AG04450 (cell line): ENCODE data around the gene KRTAP10-6. TPM values are rescaled to one million over a fixed set of nuclear protein-coding genes. Genes with fewer than 3 reads are reported as not detected.
"Not testable (repeated sequence)": the region's sequence is repeated elsewhere in the genome, so short reads cannot be mapped to it uniquely, and the experiment has no call there.

Experiments used
- CTCF ChIA-PET: fragments of 300-600, 350-600 bp; formaldehyde crosslinking; extraction: SDS; loops from one replicate; lab custom pipeline; 2022; ENCODE audit warnings: antibody characterized with exemption, inconsistent platforms; lab: Charles Lee
- POLR2A ChIA-PET: fragments of 350-600 bp; formaldehyde crosslinking; extraction: SDS; loops from one replicate; lab custom pipeline; 2021; ENCODE audit warnings: antibody characterized with exemption, inconsistent platforms; lab: Yijun Ruan, JAX
- DNase-seq: peaks from one replicate; pipeline ENCODE4 v3.0.0-alpha.2; 2011; ENCODE audit warnings: low read depth, low spot score
- H3K27ac ChIP-seq: one replicate; pipeline ENCODE4 v1.5.1; 2012; ENCODE audit warnings: low read depth, low read length, control low read depth
- H3K27me3 ChIP-seq: one replicate; pipeline ENCODE4 v1.6.0; 2012; ENCODE audit warnings: low read length; ENCODE audit not compliant: control insufficient read depth, insufficient read depth
- H3K4me3 ChIP-seq: 2 replicates; pipeline ENCODE4 v1.5.1; 2011; ENCODE audit warnings: mild to moderate bottlenecking, low read depth, low read length, control low read depth
- H3K9me3 ChIP-seq: 2 replicates; pipeline ENCODE4 v1.5.1; 2012; ENCODE audit warnings: low read length; ENCODE audit not compliant: control insufficient read depth, insufficient read depth
- polyA plus RNA-seq: library from polyadenylated mRNA; depleted of rRNA; stranded (reverse); fragments of >200 nt; gene quantifications from 2 replicates; pipeline ENCODE4 v1.2.3, GENCODE V29; 2011
- TF ChIP-seq, protein P1 (sequence below): IDR thresholded peaks from 2 replicates; pipeline ENCODE4 v1.5.1; 2011; ENCODE audit warnings: low read depth, low read length, control low read depth, inconsistent platforms

Gene KRTAP10-6
- polyA plus RNA-seq, 1 experiment, result not detected

- POLR2A ChIA-PET, result no interaction called here
- DNase-seq, result no peak
- no peak overlapping the region for H3K27ac ChIP-seq
- no peak overlapping the region for H3K4me3 ChIP-seq
- peaks cover 18% of the 10 kb centered on the region for H3K9me3 ChIP-seq
- CTCF ChIA-PET, result no interaction called here
- TF ChIP-seq, protein P1, sequence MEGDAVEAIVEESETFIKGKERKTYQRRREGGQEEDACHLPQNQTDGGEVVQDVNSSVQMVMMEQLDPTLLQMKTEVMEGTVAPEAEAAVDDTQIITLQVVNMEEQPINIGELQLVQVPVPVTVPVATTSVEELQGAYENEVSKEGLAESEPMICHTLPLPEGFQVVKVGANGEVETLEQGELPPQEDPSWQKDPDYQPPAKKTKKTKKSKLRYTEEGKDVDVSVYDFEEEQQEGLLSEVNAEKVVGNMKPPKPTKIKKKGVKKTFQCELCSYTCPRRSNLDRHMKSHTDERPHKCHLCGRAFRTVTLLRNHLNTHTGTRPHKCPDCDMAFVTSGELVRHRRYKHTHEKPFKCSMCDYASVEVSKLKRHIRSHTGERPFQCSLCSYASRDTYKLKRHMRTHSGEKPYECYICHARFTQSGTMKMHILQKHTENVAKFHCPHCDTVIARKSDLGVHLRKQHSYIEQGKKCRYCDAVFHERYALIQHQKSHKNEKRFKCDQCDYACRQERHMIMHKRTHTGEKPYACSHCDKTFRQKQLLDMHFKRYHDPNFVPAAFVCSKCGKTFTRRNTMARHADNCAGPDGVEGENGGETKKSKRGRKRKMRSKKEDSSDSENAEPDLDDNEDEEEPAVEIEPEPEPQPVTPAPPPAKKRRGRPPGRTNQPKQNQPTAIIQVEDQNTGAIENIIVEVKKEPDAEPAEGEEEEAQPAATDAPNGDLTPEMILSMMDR, result no peak
- no peaks in the 10 kb centered on the region for H3K27me3 ChIP-seq
These were observed 24.7 kb downstream of the KRTAP10-6 start for GRCh38 chr21:44567481-44568171.

DNA sequence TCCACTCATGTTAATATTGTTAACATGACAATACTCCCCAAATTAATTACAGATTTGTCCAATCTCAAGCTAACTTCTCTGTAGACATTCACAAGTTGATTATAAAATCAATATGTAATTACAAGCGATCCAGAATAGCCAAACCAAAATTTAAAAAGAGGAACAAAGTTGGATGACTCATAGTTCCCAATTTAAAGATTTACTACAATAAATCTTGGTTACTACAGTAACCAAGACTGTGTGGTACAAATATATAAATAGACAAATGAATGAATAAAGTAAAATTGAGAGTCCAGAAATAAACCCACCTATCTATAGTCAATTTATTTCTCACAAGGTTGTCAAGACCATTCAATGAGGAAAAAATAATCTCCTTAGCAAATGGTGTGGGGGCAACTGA is 25.9 kb downstream of the KRTAP10-6 start:
- no peaks in the 10 kb centered on the region for H3K27me3 ChIP-seq
- H3K27ac ChIP-seq, result no peak overlapping the region
- TF ChIP-seq, protein P1, result no peak
- no peak overlapping the region for H3K4me3 ChIP-seq
- ChIA-PET POLR2A (no interaction called here), CTCF (no interaction called here)
- DNase-seq, result no peak
- peaks cover 12% of the 10 kb centered on the region for H3K9me3 ChIP-seq

- H3K4me3 ChIP-seq, result no peak overlapping the region
- ChIA-PET POLR2A (no interaction called here), CTCF (no interaction called here)
- no peaks in the 10 kb centered on the region for H3K27me3 ChIP-seq
- TF ChIP-seq, protein P1, result no peak
- H3K27ac ChIP-seq, result no peak overlapping the region
- H3K9me3 ChIP-seq, result peaks cover 12% of the 10 kb centered on the region; the same call in 1 of the 2 replicates
- no peak for DNase-seq
These were observed 27.3 kb downstream of the KRTAP10-6 start for GRCh38 chr21:44564886-44565598.

GRCh38 chr21:44564099-44564498 is 28.2 kb downstream of the KRTAP10-6 start:
- CTCF ChIA-PET, result no interaction called here
- TF ChIP-seq, protein P1, result no peak
- Histone ChIP-seq H3K4me3 (no peak overlapping the region), H3K27ac (no peak overlapping the region), H3K9me3 (peaks cover 9% of the 10 kb centered on the region; the same call in 1 of the 2 replicates), H3K27me3 (no peaks in the 10 kb centered on the region)
- POLR2A ChIA-PET, result no interaction called here
- no peak for DNase-seq

DNA sequence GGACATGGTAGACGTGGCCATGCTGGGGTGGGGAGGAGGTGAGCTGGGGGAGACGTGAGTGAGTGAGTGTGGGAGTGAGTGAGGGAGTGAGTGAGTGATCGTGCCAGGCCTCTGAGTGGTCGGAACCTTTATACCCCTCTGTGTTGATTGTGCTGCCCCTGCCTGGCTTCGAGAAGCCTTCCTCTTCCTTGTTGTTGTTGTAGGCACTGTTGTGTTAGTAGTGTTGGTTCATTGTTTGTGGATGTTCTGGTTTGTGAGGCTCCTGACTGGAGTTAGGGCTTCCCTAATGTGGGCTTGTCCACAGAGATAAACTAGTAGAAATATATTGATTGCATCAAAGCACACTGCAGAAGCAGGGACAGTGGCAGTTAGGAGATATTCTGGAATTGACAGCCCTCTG is 33.6 kb downstream of the KRTAP10-6 start, which contains the start of gene KRTAP10-3:
Gene KRTAP10-3, minus strand, starts transcription at position 101 of the 400 bp plus-strand sequence. Its CDS starts 80 bp downstream, at position 21.
- no peak for DNase-seq
- H3K27ac ChIP-seq, result no peak within 1 kb of the TSS
- H3K27me3 ChIP-seq, result peaks cover 5% of the 10 kb centered on the region
- TF ChIP-seq, protein P1, result no peak
- H3K4me3 ChIP-seq, result no peak within 1 kb of the TSS
- POLR2A ChIA-PET, result no interaction called here
- CTCF ChIA-PET, result no interaction called here
- H3K9me3 ChIP-seq, result no peaks in the 10 kb centered on the region

- H3K4me3 ChIP-seq, DNase-seq, POLR2A ChIA-PET, H3K27ac ChIP-seq, H3K27me3 ChIP-seq, CTCF ChIA-PET, H3K9me3 ChIP-seq: not testable (repeated sequence)
These were observed 34.0 kb downstream of the KRTAP10-6 start for GRCh38 chr21:44558329-44558675.
